ENCODE data around the gene PNLIPRP1.

PNLIPRP1 gene

GRCh38 chr10:116574797-116575196 is 16.0 kb upstream of the PNLIPRP1 start:
- H3K36me3 Mint-ChIP-seq (ENCODE audit: insufficient read depth) = no peaks in the 10 kb centered on the region
- H3K27me3 Mint-ChIP-seq = no peaks in the 10 kb centered on the region
- H3K9me3 Mint-ChIP-seq = peaks cover 5% of the 10 kb centered on the region
- H3K27ac Mint-ChIP-seq (ENCODE audit: low read depth) = no peak overlapping the region
- H3K4me3 Mint-ChIP-seq = no peak overlapping the region
- ATAC-seq (replicated peaks; ENCODE audit: extremely low read depth, poor library complexity, severe bottlenecking) (no peak), DNase-seq (ENCODE audit: low spot score in 2 of 2) (no peak)
- H3K4me1 Mint-ChIP-seq = no peaks in the 10 kb centered on the region

DNA sequence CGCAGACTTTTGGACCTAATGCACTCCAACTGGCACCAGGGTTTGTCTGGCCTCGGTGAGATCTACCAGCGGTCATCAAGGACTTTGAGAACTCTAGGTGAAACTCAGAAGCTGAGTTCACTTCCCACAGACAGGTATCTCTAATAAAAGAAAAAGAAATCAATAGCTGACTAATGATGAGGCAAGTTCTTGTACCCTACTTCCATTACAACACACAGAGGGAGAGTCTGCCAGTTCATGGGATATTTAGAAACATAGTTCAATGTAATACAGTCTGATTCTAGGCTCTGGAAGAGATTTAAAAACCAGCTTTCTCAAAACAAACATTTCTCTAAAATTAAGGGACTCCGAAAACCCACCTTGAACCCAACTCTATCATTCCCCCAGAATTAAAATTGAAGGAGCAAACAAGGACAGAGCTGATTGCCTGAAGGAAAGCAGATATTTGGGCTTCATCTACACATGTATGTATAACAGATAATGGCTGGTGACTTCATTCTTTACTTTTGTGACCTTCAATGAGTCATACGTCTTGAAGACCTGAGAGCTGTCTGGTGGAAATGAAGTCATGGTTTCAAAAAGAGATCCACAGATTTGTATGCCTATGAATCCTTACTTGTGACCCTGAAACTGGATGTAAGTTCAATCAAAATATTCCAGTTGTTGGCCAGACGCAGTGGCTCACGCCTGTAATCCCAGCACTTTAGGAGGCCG is 2.7 kb upstream of the PNLIPRP1 start:
- Mint-ChIP-seq H3K27me3 (no peaks in the 10 kb centered on the region), H3K36me3 (ENCODE audit: insufficient read depth) (no peaks in the 10 kb centered on the region), H3K4me3 (no peak overlapping the region), H3K4me1 (no peaks in the 10 kb centered on the region), H3K27ac (ENCODE audit: low read depth) (no peak overlapping the region), H3K9me3 (peaks cover 7% of the 10 kb centered on the region)
- no peak for ATAC-seq (replicated peaks; ENCODE audit: extremely low read depth, poor library complexity, severe bottlenecking)
- no peak for DNase-seq (ENCODE audit: low spot score in 2 of 2)

DNA sequence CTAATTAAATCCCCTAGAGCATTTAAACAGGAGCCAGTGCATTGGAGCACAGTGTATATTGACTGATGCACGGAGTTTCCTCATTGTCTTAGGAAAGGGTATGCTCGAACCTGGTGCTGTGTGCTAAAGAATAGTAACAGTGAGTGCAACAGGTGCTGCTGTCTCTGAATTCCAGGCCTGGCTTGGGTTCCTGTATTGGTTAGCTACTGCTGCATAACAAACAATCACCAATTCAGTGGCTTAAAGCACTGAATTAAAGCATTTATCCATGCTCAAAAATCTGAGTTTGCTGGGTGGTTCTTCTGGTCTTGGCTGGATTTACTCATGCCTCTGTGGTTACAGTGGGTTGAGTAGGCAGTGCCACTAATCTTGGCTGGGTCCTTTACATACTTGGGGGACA is 1.8 kb upstream of the PNLIPRP1 start:
- Mint-ChIP-seq H3K9me3 (peaks cover 7% of the 10 kb centered on the region), H3K4me1 (no peaks in the 10 kb centered on the region), H3K4me3 (no peak overlapping the region), H3K27ac (ENCODE audit: low read depth) (no peak overlapping the region), H3K36me3 (ENCODE audit: insufficient read depth) (no peaks in the 10 kb centered on the region), H3K27me3 (no peaks in the 10 kb centered on the region)
- DNase-seq (ENCODE audit: low spot score in 2 of 2) = no peak
- no peak for ATAC-seq (replicated peaks; ENCODE audit: extremely low read depth, poor library complexity, severe bottlenecking)

GRCh38 chr10:116589926-116590325 is 833 bp upstream of the PNLIPRP1 start:
- Mint-ChIP-seq H3K27ac (ENCODE audit: low read depth) (no peak overlapping the region), H3K9me3 (peaks cover 7% of the 10 kb centered on the region), H3K27me3 (no peaks in the 10 kb centered on the region), H3K4me1 (no peaks in the 10 kb centered on the region), H3K4me3 (no peak overlapping the region), H3K36me3 (ENCODE audit: insufficient read depth) (no peaks in the 10 kb centered on the region)
- no peak for ATAC-seq (replicated peaks; ENCODE audit: extremely low read depth, poor library complexity, severe bottlenecking)
- DNase-seq (ENCODE audit: low spot score in 2 of 2) = no peak

- Mint-ChIP-seq H3K36me3 (ENCODE audit: insufficient read depth) (no peaks in the 10 kb centered on the region), H3K27me3 (no peaks in the 10 kb centered on the region), H3K9me3 (peaks cover 4% of the 10 kb centered on the region), H3K4me1 (no peaks in the 10 kb centered on the region), H3K4me3 (no peak overlapping the region), H3K27ac (ENCODE audit: low read depth) (no peak overlapping the region)
- no peak for DNase-seq (ENCODE audit: low spot score in 2 of 2)
- ATAC-seq (replicated peaks; ENCODE audit: extremely low read depth, poor library complexity, severe bottlenecking) = no peak
These were observed 2.5 kb downstream of the PNLIPRP1 start for GRCh38 chr10:116593139-116593740.

DNA sequence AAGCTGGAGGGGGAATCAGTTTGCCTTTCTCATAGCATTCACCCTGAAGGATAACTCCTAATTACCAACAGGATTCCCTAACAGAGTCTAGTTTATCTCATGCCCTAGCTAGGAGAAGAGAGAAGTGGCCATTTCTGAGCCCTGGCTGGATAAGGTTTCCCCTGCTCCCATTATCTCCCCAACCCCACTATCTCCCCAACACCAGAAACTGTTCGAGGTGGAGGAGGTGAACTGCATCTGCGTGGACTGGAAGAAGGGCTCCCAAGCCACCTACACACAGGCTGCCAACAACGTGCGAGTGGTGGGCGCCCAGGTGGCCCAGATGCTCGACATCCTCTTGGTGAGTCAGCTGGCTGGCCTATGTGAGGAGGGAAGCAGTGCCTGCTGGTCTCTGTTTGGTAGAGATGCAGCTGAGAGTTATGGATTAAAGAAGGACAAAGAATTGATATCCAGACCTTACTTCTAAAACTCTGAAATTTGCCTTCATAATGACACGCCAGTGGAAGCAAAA is 3.8 kb downstream of the PNLIPRP1 start:
- DNase-seq (ENCODE audit: low spot score in 2 of 2) = no peak
- no peak for ATAC-seq (replicated peaks; ENCODE audit: extremely low read depth, poor library complexity, severe bottlenecking)
- peaks cover 4% of the 10 kb centered on the region for H3K9me3 Mint-ChIP-seq
- H3K4me1 Mint-ChIP-seq = no peaks in the 10 kb centered on the region
- H3K27ac Mint-ChIP-seq (ENCODE audit: low read depth) = no peak overlapping the region
- H3K27me3 Mint-ChIP-seq = no peaks in the 10 kb centered on the region
- no peak overlapping the region for H3K4me3 Mint-ChIP-seq
- no peaks in the 10 kb centered on the region for H3K36me3 Mint-ChIP-seq (ENCODE audit: insufficient read depth)

GRCh38 chr10:116596062-116596461 is 5.3 kb downstream of the PNLIPRP1 start:
- Mint-ChIP-seq H3K4me3 (no peak overlapping the region), H3K27me3 (no peaks in the 10 kb centered on the region), H3K4me1 (no peaks in the 10 kb centered on the region), H3K36me3 (ENCODE audit: insufficient read depth) (no peaks in the 10 kb centered on the region), H3K27ac (ENCODE audit: low read depth) (no peak overlapping the region), H3K9me3 (peaks cover 4% of the 10 kb centered on the region)
- DNase-seq (ENCODE audit: low spot score in 2 of 2) = no peak
- no peak for ATAC-seq (replicated peaks; ENCODE audit: extremely low read depth, poor library complexity, severe bottlenecking)

- peaks cover 2% of the 10 kb centered on the region for H3K36me3 Mint-ChIP-seq (ENCODE audit: insufficient read depth)
- no peaks in the 10 kb centered on the region for H3K4me1 Mint-ChIP-seq
These were observed 6.8 kb downstream of the PNLIPRP1 start for GRCh38 chr10:116597543-116597942.

DNA sequence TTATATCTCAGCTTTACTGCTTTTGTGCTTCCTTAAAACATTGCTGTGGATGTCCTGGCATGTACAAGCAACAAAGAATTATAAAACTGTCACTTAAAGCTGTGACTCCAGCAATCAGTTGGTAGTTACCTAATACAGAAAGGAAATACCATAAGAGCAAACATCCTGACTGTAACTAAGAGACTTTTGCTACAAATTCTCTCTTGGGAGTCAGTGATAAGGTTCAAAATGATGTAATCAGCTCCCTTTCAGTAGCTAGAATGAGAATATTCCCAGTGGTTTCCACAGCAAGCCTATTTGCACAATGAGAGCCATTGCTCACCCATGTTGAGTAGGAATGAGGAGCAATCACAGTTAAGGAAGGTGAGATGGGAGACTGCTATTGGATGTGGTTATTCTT is 7.6 kb downstream of the PNLIPRP1 start:
- H3K4me1 Mint-ChIP-seq = no peaks in the 10 kb centered on the region
- ATAC-seq (replicated peaks; ENCODE audit: extremely low read depth, poor library complexity, severe bottlenecking) = no peak

More at GRCh38 chr10:116597543-116597942, 6.8 kb downstream of the PNLIPRP1 start:
- Mint-ChIP-seq H3K27ac (ENCODE audit: low read depth) (no peak overlapping the region), H3K9me3 (peaks cover 4% of the 10 kb centered on the region), H3K4me3 (no peak overlapping the region), H3K27me3 (no peaks in the 10 kb centered on the region)
- DNase-seq (ENCODE audit: low spot score in 2 of 2) = no peak
- ATAC-seq (replicated peaks; ENCODE audit: extremely low read depth, poor library complexity, severe bottlenecking) = no peak

DNA sequence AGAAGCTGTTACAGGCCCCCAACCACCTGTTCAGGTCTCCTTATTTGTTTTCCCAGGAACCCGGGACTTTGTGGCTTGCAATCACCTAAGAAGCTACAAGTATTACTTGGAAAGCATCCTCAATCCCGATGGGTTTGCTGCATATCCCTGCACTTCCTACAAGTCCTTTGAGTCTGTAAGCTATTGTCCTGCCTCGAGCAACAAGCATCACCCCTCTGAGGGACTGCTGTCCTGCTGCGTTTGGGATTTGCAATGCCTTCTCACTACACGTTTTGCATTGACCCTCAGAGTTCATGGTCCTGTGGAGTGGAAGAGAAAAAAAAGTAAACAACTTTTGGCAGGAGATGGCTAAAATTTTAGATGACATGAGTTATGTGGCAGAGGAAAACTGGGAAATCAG is 9.2 kb downstream of the PNLIPRP1 start:
- Mint-ChIP-seq H3K9me3 (peaks cover 4% of the 10 kb centered on the region), H3K4me1 (no peaks in the 10 kb centered on the region), H3K4me3 (no peak overlapping the region), H3K27ac (ENCODE audit: low read depth) (no peak overlapping the region), H3K27me3 (no peaks in the 10 kb centered on the region), H3K36me3 (ENCODE audit: insufficient read depth) (peaks cover 2% of the 10 kb centered on the region)
- ATAC-seq (replicated peaks; ENCODE audit: extremely low read depth, poor library complexity, severe bottlenecking) = no peak
- DNase-seq (ENCODE audit: low spot score in 2 of 2) = no peak

More for the DNA sequence above, 7.6 kb downstream of the PNLIPRP1 start:
- no peak overlapping the region for H3K27ac Mint-ChIP-seq (ENCODE audit: low read depth)
- H3K36me3 Mint-ChIP-seq (ENCODE audit: insufficient read depth) = peaks cover 2% of the 10 kb centered on the region
- no peak overlapping the region for H3K4me3 Mint-ChIP-seq
- H3K9me3 Mint-ChIP-seq = peaks cover 4% of the 10 kb centered on the region
- DNase-seq (ENCODE audit: low spot score in 2 of 2) = no peak
- H3K27me3 Mint-ChIP-seq = no peaks in the 10 kb centered on the region

GRCh38 chr10:116602648-116603400 is 12.1 kb downstream of the PNLIPRP1 start:
- H3K9me3 Mint-ChIP-seq = no peaks in the 10 kb centered on the region
- H3K36me3 Mint-ChIP-seq (ENCODE audit: insufficient read depth) = peaks cover 2% of the 10 kb centered on the region
- DNase-seq (ENCODE audit: low spot score in 2 of 2) (no peak), ATAC-seq (replicated peaks; ENCODE audit: extremely low read depth, poor library complexity, severe bottlenecking) (no peak)
- no peak overlapping the region for H3K4me3 Mint-ChIP-seq
- no peak overlapping the region for H3K27ac Mint-ChIP-seq (ENCODE audit: low read depth)
- no peaks in the 10 kb centered on the region for H3K4me1 Mint-ChIP-seq
- H3K27me3 Mint-ChIP-seq = peaks cover 9% of the 10 kb centered on the region

DNA sequence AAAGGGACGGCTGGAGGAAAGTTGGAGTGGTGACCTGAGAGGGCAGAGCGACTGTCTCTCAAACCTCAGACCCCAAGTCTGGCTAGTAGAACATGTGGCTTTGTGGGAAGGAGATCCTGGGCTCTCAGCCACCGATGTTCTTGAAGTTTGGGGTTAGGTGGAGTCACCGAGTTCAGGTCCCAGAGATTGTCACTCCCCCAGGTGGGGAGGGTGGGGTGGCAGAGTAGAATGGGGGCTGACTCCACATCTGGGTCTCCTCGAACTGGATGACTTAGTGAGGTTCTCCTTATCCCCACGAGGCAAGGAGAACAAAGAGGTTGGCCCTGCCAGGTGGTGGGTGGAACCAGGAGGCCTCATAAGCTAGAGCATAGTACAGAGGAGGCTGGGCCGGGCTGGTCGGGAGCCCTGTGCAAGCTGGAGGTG is 15.3 kb downstream of the PNLIPRP1 start:
- Mint-ChIP-seq H3K4me1 (no peaks in the 10 kb centered on the region), H3K9me3 (no peaks in the 10 kb centered on the region), H3K27me3 (peaks cover 18% of the 10 kb centered on the region), H3K27ac (ENCODE audit: low read depth) (no peak overlapping the region), H3K4me3 (no peak overlapping the region), H3K36me3 (ENCODE audit: insufficient read depth) (peaks cover 2% of the 10 kb centered on the region)
- DNase-seq (ENCODE audit: low spot score in 2 of 2) = no peak
- ATAC-seq (replicated peaks; ENCODE audit: extremely low read depth, poor library complexity, severe bottlenecking) = no peak
